Endothelial cell of umbilical vein (primary cell): ENCODE measurements around the gene MMRN2.
"Not testable (repeated sequence)": the region's sequence is repeated elsewhere in the genome, so short reads cannot be mapped to it uniquely, and the experiment has no call there.

ENCODE experiments used
- POLR2A ChIP-seq: IDR thresholded peaks from 2 replicates; pipeline ENCODE4 v1.6.1; 2012; ENCODE audit warnings: low read depth, mild to moderate bottlenecking, control low read depth, low read length
- TF ChIP-seq, protein P1 (sequence below), 2 donors: IDR thresholded peaks; 1 replicate in 1 of 2; 2 replicates in 1 of 2; pipeline ENCODE4 v1.5.1; 2011; ENCODE audit warnings: low read length in 2 of 2, mild to moderate bottlenecking in 2 of 2, moderate library complexity in 2 of 2, control low read depth in 1 of 2, inconsistent platforms in 1 of 2, low read depth in 1 of 2; ENCODE audit not compliant: insufficient read depth in 1 of 2; ENCODE audit errors: extremely low read depth in 1 of 2

DNA sequence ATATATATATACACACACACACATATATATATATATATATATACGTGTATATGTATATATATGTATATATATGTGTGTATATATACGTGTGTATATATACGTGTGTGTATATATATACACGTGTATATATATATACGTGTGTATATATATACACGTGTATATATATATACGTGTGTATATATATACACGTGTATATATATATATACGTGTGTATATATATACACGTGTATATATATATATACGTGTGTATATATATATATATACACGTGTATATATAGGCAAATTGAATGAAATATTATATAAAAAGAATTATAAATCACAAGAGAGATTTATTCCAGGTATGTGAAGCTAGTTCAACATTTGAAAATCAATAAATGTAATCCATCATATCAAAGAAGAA lies 33.9 kb upstream of the MMRN2 start:
- not testable (repeated sequence) for TF ChIP-seq POLR2A
- TF ChIP-seq, protein P1, sequence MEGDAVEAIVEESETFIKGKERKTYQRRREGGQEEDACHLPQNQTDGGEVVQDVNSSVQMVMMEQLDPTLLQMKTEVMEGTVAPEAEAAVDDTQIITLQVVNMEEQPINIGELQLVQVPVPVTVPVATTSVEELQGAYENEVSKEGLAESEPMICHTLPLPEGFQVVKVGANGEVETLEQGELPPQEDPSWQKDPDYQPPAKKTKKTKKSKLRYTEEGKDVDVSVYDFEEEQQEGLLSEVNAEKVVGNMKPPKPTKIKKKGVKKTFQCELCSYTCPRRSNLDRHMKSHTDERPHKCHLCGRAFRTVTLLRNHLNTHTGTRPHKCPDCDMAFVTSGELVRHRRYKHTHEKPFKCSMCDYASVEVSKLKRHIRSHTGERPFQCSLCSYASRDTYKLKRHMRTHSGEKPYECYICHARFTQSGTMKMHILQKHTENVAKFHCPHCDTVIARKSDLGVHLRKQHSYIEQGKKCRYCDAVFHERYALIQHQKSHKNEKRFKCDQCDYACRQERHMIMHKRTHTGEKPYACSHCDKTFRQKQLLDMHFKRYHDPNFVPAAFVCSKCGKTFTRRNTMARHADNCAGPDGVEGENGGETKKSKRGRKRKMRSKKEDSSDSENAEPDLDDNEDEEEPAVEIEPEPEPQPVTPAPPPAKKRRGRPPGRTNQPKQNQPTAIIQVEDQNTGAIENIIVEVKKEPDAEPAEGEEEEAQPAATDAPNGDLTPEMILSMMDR (IDR thresholded peaks at IDR 0.05; ENCODE audit: extremely low read depth in 1 of 2, insufficient read depth in 1 of 2, low read depth in 1 of 2, low read length in 2 of 2), result not testable (repeated sequence)
